Keratinocyte (primary cell): ENCODE results near the gene EFCAB6. TPM values are rescaled to one million over a fixed set of nuclear protein-coding genes. Genes with fewer than 3 reads are reported as not detected.

Experiments
- DNase-seq: peaks from one replicate; pipeline ENCODE4 v3.0.0-alpha.2; 2011; ENCODE audit warnings: low read depth, missing footprints, low spot score
- FAIRE-seq: peaks from 2 replicates; lab custom pipeline; 2011; peaks lifted over from hg19 to GRCh38; lab: Jason Lieb, UNC
- H2AFZ ChIP-seq: 2 replicates; pipeline ENCODE4 v1.6.0; 2012; ENCODE audit warnings: low read length, control low read depth, inconsistent platforms; ENCODE audit not compliant: control insufficient read depth
- H3K27ac ChIP-seq: 2 replicates; pipeline ENCODE4 v1.5.1; 2011; ENCODE audit warnings: low read length; ENCODE audit not compliant: control insufficient read depth, insufficient read depth
- H3K27me3 ChIP-seq: 3 replicates; pipeline ENCODE4 v1.6.0; 2011; ENCODE audit warnings: low read length; ENCODE audit not compliant: control insufficient read depth, insufficient read depth; ENCODE audit errors: extremely low read depth
- H3K36me3 ChIP-seq, 2 experiments: 2 replicates in 1 of 2; 3 replicates in 1 of 2; pipeline ENCODE4 v1.5.1; 2011; ENCODE audit warnings: low read length in 2 of 2, mild to moderate bottlenecking in 1 of 2; ENCODE audit not compliant: control insufficient read depth in 2 of 2, insufficient read depth in 2 of 2; ENCODE audit errors: extremely low read depth in 1 of 2
- H3K4me1 ChIP-seq: 3 replicates; pipeline ENCODE4 v1.5.1; 2011; ENCODE audit warnings: low read length; ENCODE audit not compliant: control insufficient read depth, insufficient read depth; ENCODE audit errors: extremely low read depth
- H3K4me2 ChIP-seq: 3 replicates; pipeline ENCODE4 v1.6.0; 2011; ENCODE audit warnings: low read depth, low read length; ENCODE audit not compliant: control insufficient read depth, insufficient read depth; ENCODE audit errors: extremely low read depth
- H3K4me3 ChIP-seq, 3 experiments: fragments of 200-600 bp in 1 of 3; sonication (generic) in 1 of 3; 2 replicates in 2 of 3; 3 replicates in 1 of 3; pipeline ENCODE4 v1.5.1; 2011 to 2016; ENCODE audit warnings: low read length in 3 of 3, mild to moderate bottlenecking in 3 of 3, control low read depth in 2 of 3, inconsistent platforms in 1 of 3, low read depth in 1 of 3, mixed read lengths in 1 of 3, mixed run types in 1 of 3, moderate library complexity in 1 of 3; ENCODE audit not compliant: control insufficient read depth in 2 of 3, insufficient read depth in 2 of 3; ENCODE audit errors: extremely low read depth in 1 of 3
- H3K79me2 ChIP-seq: 2 replicates; pipeline ENCODE4 v1.6.0; 2012; ENCODE audit warnings: low read length; ENCODE audit not compliant: control insufficient read depth, insufficient read depth
- H3K9ac ChIP-seq: 3 replicates; pipeline ENCODE4 v1.6.0; 2011; ENCODE audit warnings: low read length; ENCODE audit not compliant: control insufficient read depth, insufficient read depth; ENCODE audit errors: extremely low read depth
- H3K9me1 ChIP-seq: 3 replicates; pipeline ENCODE4 v1.6.0; 2011; ENCODE audit warnings: low read length; ENCODE audit not compliant: control insufficient read depth, insufficient read depth; ENCODE audit errors: extremely low read depth
- H3K9me3 ChIP-seq: 2 replicates; pipeline ENCODE4 v1.5.1; 2012; ENCODE audit warnings: low read depth, low read length; ENCODE audit not compliant: control insufficient read depth
- H4K20me1 ChIP-seq: 3 replicates; pipeline ENCODE4 v1.6.0; 2011; ENCODE audit warnings: low read length; ENCODE audit not compliant: control insufficient read depth, insufficient read depth; ENCODE audit errors: extremely low read depth
- EZH2 ChIP-seq: IDR thresholded peaks from one replicate; pipeline ENCODE4 v1.6.1; 2012; ENCODE audit warnings: inconsistent platforms, mild to moderate bottlenecking, low read length, moderate library complexity
- dilution Hi-C: fragments of 300-500 bp; cut with MboI; formaldehyde crosslinking; loops from one replicate; pipeline ENCODE4 v1.7.0; 2020; ENCODE audit warnings: low sequenced_read_pairs; ENCODE audit not compliant: extremely low pct_ligation_motif_present
- polyA plus RNA-seq, 5 experiments: library from polyadenylated mRNA; depleted of rRNA in 3 of 5; stranded (reverse) in 3 of 5; stranded (forward) in 1 of 5; unstranded in 1 of 5; fragments of >200 nt; gene quantifications; 1 replicate in 1 of 5; 2 replicates in 3 of 5; 3 replicates in 1 of 5; pipeline versions ENCODE4 v1.2.1 to v1.2.3, GENCODE V29; 2011 to 2012; ENCODE audit warnings: missing spikeins in 2 of 5, low read depth in 1 of 5, low replicate concordance in 1 of 5
- TF ChIP-seq, protein P1 (sequence below), 3 experiments: IDR thresholded peaks in 1 of 3; conservative IDR thresholded peaks in 1 of 3; optimal IDR thresholded peaks in 1 of 3; 2 replicates in 2 of 3; 3 replicates in 1 of 3; pipeline versions ENCODE3 to v1.5.1; 2011; ENCODE audit warnings: low read length in 3 of 3, mild to moderate bottlenecking in 3 of 3, moderate library complexity in 2 of 3, control low read depth in 1 of 3, inconsistent platforms in 1 of 3; ENCODE audit not compliant: insufficient read depth in 2 of 3; ENCODE audit errors: extremely low read depth in 1 of 3

Gene EFCAB6
- polyA plus RNA-seq, 1 donor (not counting 4 experiments of a cell fraction or from before 2014, with no cell fraction given), result 0.18 TPM

DNA sequence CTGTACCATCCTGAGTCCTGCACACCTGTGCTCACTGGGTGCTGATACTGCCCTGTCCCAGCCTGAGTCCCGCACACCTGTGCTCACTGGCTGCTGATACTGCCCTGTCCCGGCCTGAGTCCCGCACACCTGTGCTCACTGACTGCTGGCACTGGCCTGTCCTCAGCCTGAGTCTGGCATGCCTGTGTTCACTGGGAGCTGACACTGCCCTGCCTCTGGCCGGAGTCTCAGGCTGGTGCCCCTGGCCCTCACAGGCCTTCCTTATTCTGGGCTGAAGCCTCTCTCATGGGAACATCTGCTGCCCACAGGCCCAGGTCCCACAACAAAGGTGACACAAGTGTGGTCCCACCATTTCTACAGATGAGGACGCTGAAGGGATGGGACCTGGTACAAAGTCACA, 285.2 kb downstream of the EFCAB6 start:
- dilution Hi-C loops, result no loop called here
- Histone ChIP-seq H3K9me3 (no peaks in the 10 kb centered on the region), H4K20me1 (no peaks in the 10 kb centered on the region), H3K4me1 (peaks cover 30% of the 10 kb centered on the region), H3K9ac (no peak overlapping the region), H3K79me2 (no peaks in the 10 kb centered on the region), H3K27ac (no peak overlapping the region), H3K4me2 (no peak overlapping the region), H3K27me3 (no peaks in the 10 kb centered on the region), H3K4me3 (no peak overlapping the region), H3K9me1 (no peaks in the 10 kb centered on the region), H2AFZ (no peak overlapping the region), H3K36me3 (no peaks in the 10 kb centered on the region)
- TF ChIP-seq, protein P1, sequence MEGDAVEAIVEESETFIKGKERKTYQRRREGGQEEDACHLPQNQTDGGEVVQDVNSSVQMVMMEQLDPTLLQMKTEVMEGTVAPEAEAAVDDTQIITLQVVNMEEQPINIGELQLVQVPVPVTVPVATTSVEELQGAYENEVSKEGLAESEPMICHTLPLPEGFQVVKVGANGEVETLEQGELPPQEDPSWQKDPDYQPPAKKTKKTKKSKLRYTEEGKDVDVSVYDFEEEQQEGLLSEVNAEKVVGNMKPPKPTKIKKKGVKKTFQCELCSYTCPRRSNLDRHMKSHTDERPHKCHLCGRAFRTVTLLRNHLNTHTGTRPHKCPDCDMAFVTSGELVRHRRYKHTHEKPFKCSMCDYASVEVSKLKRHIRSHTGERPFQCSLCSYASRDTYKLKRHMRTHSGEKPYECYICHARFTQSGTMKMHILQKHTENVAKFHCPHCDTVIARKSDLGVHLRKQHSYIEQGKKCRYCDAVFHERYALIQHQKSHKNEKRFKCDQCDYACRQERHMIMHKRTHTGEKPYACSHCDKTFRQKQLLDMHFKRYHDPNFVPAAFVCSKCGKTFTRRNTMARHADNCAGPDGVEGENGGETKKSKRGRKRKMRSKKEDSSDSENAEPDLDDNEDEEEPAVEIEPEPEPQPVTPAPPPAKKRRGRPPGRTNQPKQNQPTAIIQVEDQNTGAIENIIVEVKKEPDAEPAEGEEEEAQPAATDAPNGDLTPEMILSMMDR (optimal IDR thresholded peaks at IDR 0.05 in 1 of 3, IDR thresholded peaks at IDR 0.05 in 1 of 3, conservative IDR thresholded peaks at IDR 0.05 in 1 of 3; ENCODE audit: extremely low read depth in 1 of 3, insufficient read depth in 2 of 3, low read length in 3 of 3), result no peak
- TF ChIP-seq EZH2, result no peak
- no peak for FAIRE-seq
- no peak for DNase-seq

DNA sequence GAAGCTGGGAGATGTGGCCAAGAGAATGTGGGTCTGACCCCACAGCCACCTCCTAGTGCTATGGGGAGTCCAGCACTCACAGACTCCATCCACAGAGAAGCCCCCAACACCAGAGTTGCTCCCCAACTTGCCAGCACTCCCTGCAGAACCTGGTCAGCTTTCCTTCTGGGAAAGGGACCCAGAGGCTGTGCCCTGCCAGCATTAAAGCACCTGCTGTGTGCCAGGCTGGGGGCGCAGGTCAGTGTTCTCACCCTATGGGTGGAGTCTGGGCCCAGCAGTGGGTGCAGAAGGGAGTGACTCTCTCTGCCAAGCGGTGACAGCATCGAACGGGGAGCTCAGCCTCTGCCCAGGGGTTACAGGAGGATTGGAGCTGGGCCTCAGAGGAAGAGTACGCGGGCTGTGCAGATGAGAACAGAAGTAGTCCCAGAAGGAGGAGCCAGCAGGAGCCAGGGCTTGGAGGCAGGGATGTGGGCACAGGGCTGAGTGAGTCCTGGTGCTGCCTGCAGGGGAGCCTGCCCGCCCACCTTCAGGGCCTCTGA, 285.9 kb downstream of the EFCAB6 start:
- Histone ChIP-seq H3K4me3 (no peak overlapping the region), H3K27ac (no peak overlapping the region), H3K9me1 (no peaks in the 10 kb centered on the region), H3K36me3 (no peaks in the 10 kb centered on the region), H3K9ac (no peak overlapping the region), H3K4me2 (no peak overlapping the region), H2AFZ (no peak overlapping the region), H3K4me1 (peaks cover 28% of the 10 kb centered on the region), H3K79me2 (no peaks in the 10 kb centered on the region), H3K9me3 (no peaks in the 10 kb centered on the region), H4K20me1 (no peaks in the 10 kb centered on the region), H3K27me3 (no peaks in the 10 kb centered on the region)
- DNase-seq (no peak), FAIRE-seq (no peak)
- dilution Hi-C loops, result no loop called here
- TF ChIP-seq EZH2, result no peak
- TF ChIP-seq, protein P1 (optimal IDR thresholded peaks at IDR 0.05 in 1 of 3, IDR thresholded peaks at IDR 0.05 in 1 of 3, conservative IDR thresholded peaks at IDR 0.05 in 1 of 3; ENCODE audit: extremely low read depth in 1 of 3, insufficient read depth in 2 of 3, low read length in 3 of 3), result no peak
